SIG-M5 (cell line): ENCODE measurements around the gene GOLGA8B.
"Not testable (repeated sequence)": the region's sequence is repeated elsewhere in the genome, so short reads cannot be mapped to it uniquely, and the experiment has no call there.

Experiments used
- DNase-seq: peaks from one replicate; lab custom pipeline; 2025; lab: John Stamatoyannopoulos, UW

GOLGA8B gene

GRCh38 chr15:34583399-34584329 is at the start of gene GOLGA8B:
TSS of gene GOLGA8B (minus strand) at chr15:34583651. CDS start at chr15:34535912, 47,739 bp downstream.
- DNase-seq, result no peak

- not testable (repeated sequence) for DNase-seq
These were observed 49.7 kb upstream of the GOLGA8B start for GRCh38 chr15:34633165-34633564.

- DNase-seq, result no peak
These were observed 45.2 kb upstream of the GOLGA8B start for GRCh38 chr15:34628577-34629152.

GRCh38 chr15:34625007-34625406 is 41.6 kb upstream of the GOLGA8B start:
- DNase-seq, result no peak

- no peak for DNase-seq
These were observed 38.2 kb upstream of the GOLGA8B start for GRCh38 chr15:34621675-34622074.

GRCh38 chr15:34620814-34621213 is 37.4 kb upstream of the GOLGA8B start:
- DNase-seq, result no peak

- no peak for DNase-seq
These were observed 36.7 kb upstream of the GOLGA8B start for GRCh38 chr15:34620142-34620541.

GRCh38 chr15:34619151-34619550 is 35.7 kb upstream of the GOLGA8B start:
- no peak for DNase-seq

- no peak for DNase-seq
These were observed 34.6 kb upstream of the GOLGA8B start for GRCh38 chr15:34618073-34618472.

GRCh38 chr15:34616613-34617012 is 33.2 kb upstream of the GOLGA8B start:
- DNase-seq, result no peak

- no peak for DNase-seq
These were observed 30.5 kb upstream of the GOLGA8B start for GRCh38 chr15:34613997-34614396.

GRCh38 chr15:34613301-34613700 is 29.9 kb upstream of the GOLGA8B start:
- no peak for DNase-seq

- no peak for DNase-seq
These were observed 26.9 kb upstream of the GOLGA8B start for GRCh38 chr15:34610354-34610753.

GRCh38 chr15:34609102-34610057 is 25.9 kb upstream of the GOLGA8B start:
- DNase-seq, result no peak

GRCh38 chr15:34608517-34608916 is 25.1 kb upstream of the GOLGA8B start:
- DNase-seq, result no peak

- DNase-seq, result no peak
These were observed 24.4 kb upstream of the GOLGA8B start for GRCh38 chr15:34607832-34608231.

GRCh38 chr15:34606545-34606944 is 23.1 kb upstream of the GOLGA8B start:
- no peak for DNase-seq

GRCh38 chr15:34606131-34606530 is 22.7 kb upstream of the GOLGA8B start:
- DNase-seq, result no peak

GRCh38 chr15:34603095-34603494 is 19.6 kb upstream of the GOLGA8B start:
- DNase-seq, result no peak

GRCh38 chr15:34600923-34601322 is 17.5 kb upstream of the GOLGA8B start:
- no peak for DNase-seq

- DNase-seq, result no peak
These were observed 15.5 kb upstream of the GOLGA8B start for GRCh38 chr15:34598799-34599585.
